DMS 273 treated with DMSO at 0.1 percent for 48 hours (cell line): ENCODE measurements around the gene DNAL1.
"Not testable (repeated sequence)": the region's sequence is repeated elsewhere in the genome, so short reads cannot be mapped to it uniquely, and the experiment has no call there.

ENCODE experiments used
- DNase-seq: peaks from one replicate; lab custom pipeline; 2025; lab: John Stamatoyannopoulos, UW

Gene DNAL1

GRCh38 chr14:73640796-73641365 lies 3.9 kb upstream of the DNAL1 start:
- no peak for DNase-seq

GRCh38 chr14:73645248-73645610 lies 443 bp downstream of the DNAL1 start:
- DNase-seq, result no peak

- DNase-seq, result no peak
Observed at GRCh38 chr14:73651005-73651404, 6.2 kb downstream of the DNAL1 start.

- DNase-seq, result no peak
Observed at GRCh38 chr14:73655851-73656250, 11.1 kb downstream of the DNAL1 start.

GRCh38 chr14:73659202-73659601 lies 14.4 kb downstream of the DNAL1 start:
- not testable (repeated sequence) for DNase-seq

- DNase-seq, result no peak
Observed at GRCh38 chr14:73660511-73660910, 15.7 kb downstream of the DNAL1 start.

GRCh38 chr14:73661872-73662271 lies 17.1 kb downstream of the DNAL1 start:
- DNase-seq, result no peak

GRCh38 chr14:73662487-73662943 lies 17.7 kb downstream of the DNAL1 start:
- DNase-seq, result peak; percentile 18

- no peak for DNase-seq
Observed at GRCh38 chr14:73663548-73664212, 18.9 kb downstream of the DNAL1 start.

GRCh38 chr14:73665130-73665529 lies 20.3 kb downstream of the DNAL1 start:
- no peak for DNase-seq

- no peak for DNase-seq
Observed at GRCh38 chr14:73666583-73666982, 21.8 kb downstream of the DNAL1 start.

- DNase-seq, result no peak
Observed at GRCh38 chr14:73667854-73668253, 23.1 kb downstream of the DNAL1 start.

- DNase-seq, result no peak
Observed at GRCh38 chr14:73674986-73675385, 30.2 kb downstream of the DNAL1 start.

- DNase-seq, result no peak
Observed at GRCh38 chr14:73678698-73679097, 33.9 kb downstream of the DNAL1 start.

- no peak for DNase-seq
Observed at GRCh38 chr14:73680821-73681220, 36.0 kb downstream of the DNAL1 start.

- no peak for DNase-seq
Observed at GRCh38 chr14:73684627-73685026, 39.8 kb downstream of the DNAL1 start.

- no peak for DNase-seq
Observed at GRCh38 chr14:73685328-73685727, 40.5 kb downstream of the DNAL1 start.

- no peak for DNase-seq
Observed at GRCh38 chr14:73686901-73687300, 42.1 kb downstream of the DNAL1 start.

- DNase-seq, result no peak
Observed at GRCh38 chr14:73694083-73694482, 49.3 kb downstream of the DNAL1 start.

- DNase-seq, result no peak
Observed at GRCh38 chr14:73695082-73695481, 50.3 kb downstream of the DNAL1 start.

- no peak for DNase-seq
Observed at GRCh38 chr14:73695997-73696396, 51.2 kb downstream of the DNAL1 start.

GRCh38 chr14:73696466-73697400 lies 51.9 kb downstream of the DNAL1 start:
- no peak for DNase-seq

GRCh38 chr14:73700325-73700724 lies 55.5 kb downstream of the DNAL1 start:
- DNase-seq, result no peak
